Measurements from ENCODE around the gene RNF169. TPM values are rescaled to one million over a fixed set of nuclear protein-coding genes. Genes with fewer than 3 reads are reported as not detected.

Gene RNF169
- polyA plus RNA-seq, 1 experiment, result 4.5 TPM

DNA sequence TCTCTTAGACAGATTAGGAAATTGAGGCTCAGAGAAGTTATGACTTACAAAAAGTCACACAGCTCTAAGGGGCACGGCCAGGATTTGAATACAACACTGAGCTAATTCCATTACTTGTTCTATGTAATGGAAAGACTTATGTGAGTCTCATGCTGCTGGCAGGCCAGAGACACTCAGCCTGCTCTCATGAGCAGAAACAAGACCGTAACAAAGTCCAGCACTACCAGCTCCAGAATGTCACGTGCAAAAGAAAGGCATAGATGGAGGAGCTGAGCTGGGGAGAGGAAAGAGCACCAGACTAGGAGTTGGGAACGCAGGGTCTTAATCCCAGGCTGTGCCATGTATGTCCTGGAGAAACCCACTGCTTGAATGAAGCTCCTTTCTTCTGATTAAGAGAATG is 19.3 kb upstream of the RNF169 start:
- TF ChIP-seq, protein P1, sequence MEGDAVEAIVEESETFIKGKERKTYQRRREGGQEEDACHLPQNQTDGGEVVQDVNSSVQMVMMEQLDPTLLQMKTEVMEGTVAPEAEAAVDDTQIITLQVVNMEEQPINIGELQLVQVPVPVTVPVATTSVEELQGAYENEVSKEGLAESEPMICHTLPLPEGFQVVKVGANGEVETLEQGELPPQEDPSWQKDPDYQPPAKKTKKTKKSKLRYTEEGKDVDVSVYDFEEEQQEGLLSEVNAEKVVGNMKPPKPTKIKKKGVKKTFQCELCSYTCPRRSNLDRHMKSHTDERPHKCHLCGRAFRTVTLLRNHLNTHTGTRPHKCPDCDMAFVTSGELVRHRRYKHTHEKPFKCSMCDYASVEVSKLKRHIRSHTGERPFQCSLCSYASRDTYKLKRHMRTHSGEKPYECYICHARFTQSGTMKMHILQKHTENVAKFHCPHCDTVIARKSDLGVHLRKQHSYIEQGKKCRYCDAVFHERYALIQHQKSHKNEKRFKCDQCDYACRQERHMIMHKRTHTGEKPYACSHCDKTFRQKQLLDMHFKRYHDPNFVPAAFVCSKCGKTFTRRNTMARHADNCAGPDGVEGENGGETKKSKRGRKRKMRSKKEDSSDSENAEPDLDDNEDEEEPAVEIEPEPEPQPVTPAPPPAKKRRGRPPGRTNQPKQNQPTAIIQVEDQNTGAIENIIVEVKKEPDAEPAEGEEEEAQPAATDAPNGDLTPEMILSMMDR (IDR thresholded peaks at IDR 0.05; ENCODE audit: insufficient read depth, low read depth, low read length), result no peak
- ChIA-PET CTCF (interaction anchor here (0.9 to 7.3 kb wide), 8 partner anchors 8 to 119 kb away, joined by 3 to 76 read pairs (median 4); no protein-coding TSS in a partner anchor), POLR2A (no interaction called here)
- H3K27me3 ChIP-seq (ENCODE audit: control insufficient read depth, insufficient read depth, low read length), result peaks cover 45% of the 10 kb centered on the region
- no peak for DNase-seq (ENCODE audit: low read depth)
- H3K36me3 ChIP-seq (ENCODE audit: control insufficient read depth, insufficient read depth, low read length), result no peaks in the 10 kb centered on the region
- no peak overlapping the region for H3K4me3 ChIP-seq (ENCODE audit: low read depth, low read length)

DNA sequence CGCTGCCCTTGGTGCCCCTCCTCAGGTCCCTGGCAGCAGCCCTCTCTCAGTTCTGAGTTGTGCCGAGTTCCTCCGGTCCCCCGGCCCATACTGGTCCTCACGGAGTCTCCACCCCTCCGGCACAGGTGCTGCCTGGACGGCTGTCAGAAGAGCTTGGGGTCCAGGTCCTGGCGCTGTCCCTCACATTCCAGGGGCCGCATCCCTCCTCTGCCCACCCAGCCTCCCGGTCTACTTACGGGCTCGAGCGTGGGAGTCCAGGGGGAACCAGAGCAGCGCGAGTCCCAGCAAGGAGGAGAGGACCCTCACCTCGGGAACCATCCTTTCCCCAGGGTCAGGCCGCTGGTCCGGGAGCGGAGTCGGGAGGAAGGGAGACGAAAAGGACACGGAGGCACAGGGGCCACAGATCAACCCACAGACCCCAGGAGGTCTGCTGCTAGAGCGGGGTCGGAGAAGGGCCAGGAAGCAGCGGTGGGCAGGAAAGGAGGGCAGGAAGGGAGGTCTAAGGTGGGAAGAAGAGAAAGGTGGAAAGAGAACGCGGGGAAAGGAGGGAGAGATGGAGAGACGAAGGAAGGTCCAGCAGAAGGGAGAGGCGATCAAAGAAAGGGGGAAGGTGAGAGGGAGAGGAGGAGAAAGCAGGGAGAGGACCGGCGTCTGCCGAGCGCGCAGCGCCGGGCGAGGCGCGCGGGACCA is 17.9 kb upstream of the RNF169 start:
- CTCF ChIA-PET, result no interaction called here
- peaks cover 48% of the 10 kb centered on the region for H3K27me3 ChIP-seq (ENCODE audit: control insufficient read depth, insufficient read depth, low read length)
- H3K4me3 ChIP-seq (ENCODE audit: low read depth, low read length), result no peak overlapping the region
- no peaks in the 10 kb centered on the region for H3K36me3 ChIP-seq (ENCODE audit: control insufficient read depth, insufficient read depth, low read length)
- POLR2A ChIA-PET, result no interaction called here
- TF ChIP-seq, protein P1 (IDR thresholded peaks at IDR 0.05; ENCODE audit: insufficient read depth, low read depth, low read length), result no peak
- no peak for DNase-seq (ENCODE audit: low read depth)

DNA sequence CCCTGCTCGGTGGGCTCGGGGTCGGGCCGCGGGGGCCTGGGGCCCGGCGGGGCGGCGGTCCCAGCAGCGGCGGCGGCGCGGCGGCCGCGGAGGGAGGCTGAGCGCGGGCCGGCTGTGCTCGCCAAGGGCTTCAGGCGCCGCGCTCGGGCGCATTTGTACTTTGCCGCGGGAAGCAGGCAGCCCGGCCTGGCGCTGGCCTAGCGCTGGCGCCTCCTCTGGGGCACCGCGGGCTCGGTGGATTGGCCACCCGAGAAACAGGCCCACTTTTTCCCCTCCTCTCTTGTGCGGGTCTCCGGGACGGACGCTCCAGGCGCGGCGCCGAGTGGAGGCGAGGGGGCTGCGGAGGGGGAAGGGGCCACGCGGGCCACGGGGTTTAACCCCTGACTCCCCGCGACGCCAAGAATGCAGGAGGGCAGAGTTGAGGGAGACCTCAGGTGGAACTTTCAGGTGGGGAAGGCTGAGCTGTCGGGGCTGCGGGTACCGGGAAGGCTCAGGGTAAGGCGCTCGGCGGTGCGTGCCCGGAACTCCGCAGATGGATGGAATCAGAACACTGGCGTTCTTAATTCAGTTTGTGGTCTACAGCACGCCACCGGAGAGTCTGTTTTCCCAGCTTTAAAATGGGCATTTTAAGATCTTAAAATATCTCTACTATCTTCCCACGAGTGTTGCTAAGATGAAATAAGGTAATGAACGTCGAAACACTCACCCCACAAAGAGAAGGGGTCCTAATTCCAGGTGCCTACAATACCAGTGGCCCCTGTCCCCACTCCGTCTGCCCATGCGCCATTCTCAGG is 17.2 kb upstream of the RNF169 start, which contains the start of gene CHRDL2:
TSS of gene CHRDL2 (minus strand) at position 126 of the 794 bp plus-strand sequence. CDS start 538 bp downstream, outside the sequence.
- peaks cover 48% of the 10 kb centered on the region for H3K27me3 ChIP-seq (ENCODE audit: control insufficient read depth, insufficient read depth, low read length)
- peak within 1 kb of the TSS; percentile 33 for H3K4me3 ChIP-seq (ENCODE audit: low read depth, low read length)
- ChIA-PET POLR2A (interaction anchor here (0.7 kb wide), 1 partner anchor 20 kb away, joined by 5 read pairs; no protein-coding TSS in a partner anchor), CTCF (interaction anchor here (1.6 to 2.1 kb wide), 2 partner anchors 13 to 85 kb away, joined by 3 to 7 read pairs; no protein-coding TSS in a partner anchor)
- DNase-seq (ENCODE audit: low read depth), result no peak
- TF ChIP-seq, protein P1 (IDR thresholded peaks at IDR 0.05; ENCODE audit: insufficient read depth, low read depth, low read length), result 0 out of 2 replicates have a peak, but pooled peaks have one; percentile 19
- no peaks in the 10 kb centered on the region for H3K36me3 ChIP-seq (ENCODE audit: control insufficient read depth, insufficient read depth, low read length)

DNA sequence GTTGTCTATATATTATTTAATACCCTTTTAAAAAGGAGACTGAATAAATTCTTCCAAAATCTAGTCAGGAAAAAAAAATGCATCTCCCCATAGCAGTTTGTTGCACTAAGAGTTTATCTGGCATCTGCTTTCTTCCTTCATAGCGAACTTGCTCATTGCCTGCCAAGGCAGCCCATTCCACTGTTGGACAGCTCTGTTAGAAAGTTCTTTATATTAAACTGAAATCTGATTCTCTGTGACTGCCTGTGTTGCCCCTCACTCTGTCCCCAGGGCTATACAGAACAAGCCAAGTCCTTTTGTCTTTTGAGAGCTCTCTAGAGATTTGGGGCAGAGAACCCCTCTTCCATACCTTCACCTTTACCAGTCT is 14.1 kb upstream of the RNF169 start:
- Histone ChIP-seq H3K27me3 (ENCODE audit: control insufficient read depth, insufficient read depth, low read length) (peaks cover 38% of the 10 kb centered on the region), H3K36me3 (ENCODE audit: control insufficient read depth, insufficient read depth, low read length) (no peaks in the 10 kb centered on the region), H3K4me3 (ENCODE audit: low read depth, low read length) (no peak overlapping the region)
- TF ChIP-seq, protein P1 (IDR thresholded peaks at IDR 0.05; ENCODE audit: insufficient read depth, low read depth, low read length), result no peak
- no peak for DNase-seq (ENCODE audit: low read depth)
- CTCF ChIA-PET, result interaction anchor here (1.0 to 2.7 kb wide), 5 partner anchors 9 to 282 kb away, joined by 3 to 22 read pairs (median 10); no protein-coding TSS in a partner anchor
- POLR2A ChIA-PET, result no interaction called here

DNA sequence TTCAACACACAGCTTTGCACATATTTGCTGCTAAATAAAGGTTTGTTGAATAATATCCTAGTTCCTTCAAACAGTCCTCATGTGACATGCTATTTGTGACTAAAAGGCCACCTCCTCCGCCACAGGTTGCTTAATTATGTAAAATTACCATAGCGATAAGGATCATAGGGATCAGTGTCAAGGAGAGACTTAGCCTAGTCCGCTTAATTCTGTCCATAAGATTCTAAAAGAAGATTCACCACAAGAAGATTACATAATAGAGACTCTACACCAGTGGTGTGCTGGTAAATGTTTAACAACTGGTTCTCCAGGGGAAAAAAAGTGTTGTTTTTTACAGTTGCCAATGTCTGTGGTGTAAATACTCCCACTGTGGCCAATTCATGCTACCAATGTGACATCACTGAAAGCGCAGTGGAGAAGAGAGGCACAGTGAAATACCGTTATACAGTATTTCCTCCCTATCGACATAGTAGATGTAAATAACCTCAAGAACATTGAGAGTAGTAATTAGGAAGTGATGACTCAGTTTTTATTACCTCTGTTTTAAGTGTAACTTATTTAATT is 13.2 kb upstream of the RNF169 start:
- ChIA-PET POLR2A (no interaction called here), CTCF (interaction anchor here (2.2 to 2.7 kb wide), 4 partner anchors 9 to 283 kb away, joined by 9 to 22 read pairs (median 10); no protein-coding TSS in a partner anchor)
- TF ChIP-seq, protein P1 (IDR thresholded peaks at IDR 0.05; ENCODE audit: insufficient read depth, low read depth, low read length), result no peak
- Histone ChIP-seq H3K4me3 (ENCODE audit: low read depth, low read length) (no peak overlapping the region), H3K36me3 (ENCODE audit: control insufficient read depth, insufficient read depth, low read length) (no peaks in the 10 kb centered on the region), H3K27me3 (ENCODE audit: control insufficient read depth, insufficient read depth, low read length) (peaks cover 30% of the 10 kb centered on the region)
- no peak for DNase-seq (ENCODE audit: low read depth)

Data from BJ (cell line).